ENCODE data around the gene ASTN2. TPM values are rescaled to one million over a fixed set of nuclear protein-coding genes. Genes with fewer than 3 reads are reported as not detected.

Gene ASTN2
- total RNA-seq, 4 donors from 2014 or later, result 0.94 to 5.6 (median 3.7) TPM

GRCh38 chr9:117153021-117153420, 261.8 kb downstream of the ASTN2 start:
- TF ChIP-seq POLR2A (IDR thresholded peaks at IDR 0.05), result no peak
- no peak for TF ChIP-seq CTCF (IDR thresholded peaks at IDR 0.05)
- no peak overlapping the region for H3K27ac ChIP-seq
- no peaks in the 10 kb centered on the region for H3K36me3 ChIP-seq
- WGBS, 2 donors, result 77 to 80% methylated on average over 1 of the region's 1 CpG
- no peak overlapping the region for H3K4me3 ChIP-seq (replicated peaks in 1 of 3)
- H3K4me1 ChIP-seq, result no peaks in the 10 kb centered on the region
- H3K9me3 ChIP-seq, result no peaks in the 10 kb centered on the region
- no peak for DNase-seq
- no peaks in the 10 kb centered on the region for H3K27me3 ChIP-seq
- intact Hi-C loops (cut with DNase I), result no loop called here

GRCh38 chr9:117151716-117152115, 263.1 kb downstream of the ASTN2 start:
- WGBS, 2 donors, result 83 to 90% methylated on average over 2 of the region's 2 CpGs
- no peak overlapping the region for H3K4me3 ChIP-seq (replicated peaks in 1 of 3)
- no peaks in the 10 kb centered on the region for H3K9me3 ChIP-seq
- no peak for DNase-seq
- H3K27me3 ChIP-seq, result no peaks in the 10 kb centered on the region
- intact Hi-C loops (cut with DNase I), result no loop called here
- H3K36me3 ChIP-seq, result no peaks in the 10 kb centered on the region
- TF ChIP-seq CTCF (IDR thresholded peaks at IDR 0.05), result no peak
- no peak for TF ChIP-seq POLR2A (IDR thresholded peaks at IDR 0.05)
- H3K4me1 ChIP-seq, result no peaks in the 10 kb centered on the region
- H3K27ac ChIP-seq, result no peak overlapping the region

- H3K27me3 ChIP-seq, result no peaks in the 10 kb centered on the region
- H3K9me3 ChIP-seq, result no peaks in the 10 kb centered on the region
- TF ChIP-seq CTCF (IDR thresholded peaks at IDR 0.05) (no peak), POLR2A (IDR thresholded peaks at IDR 0.05) (no peak)
- 86 to 91% methylated on average over 4 of the region's 4 CpGs for WGBS, 2 donors
- H3K4me3 ChIP-seq (replicated peaks in 1 of 3), result no peak overlapping the region
- no peak for DNase-seq
- no peak overlapping the region for H3K27ac ChIP-seq
- no peaks in the 10 kb centered on the region for H3K4me1 ChIP-seq
- intact Hi-C loops (cut with DNase I), result no loop called here
- no peaks in the 10 kb centered on the region for H3K36me3 ChIP-seq
These were observed 264.9 kb downstream of the ASTN2 start for GRCh38 chr9:117149996-117150395.

- intact Hi-C loops (cut with DNase I), result no loop called here
- no peaks in the 10 kb centered on the region for H3K4me1 ChIP-seq
- TF ChIP-seq CTCF (IDR thresholded peaks at IDR 0.05) (no peak), POLR2A (IDR thresholded peaks at IDR 0.05) (no peak)
- DNase-seq, result no peak
- H3K4me3 ChIP-seq (replicated peaks in 1 of 3), result no peak overlapping the region
- 83% methylated on average over 7 of the region's 7 CpGs for WGBS, 2 donors
- no peaks in the 10 kb centered on the region for H3K9me3 ChIP-seq
- H3K27me3 ChIP-seq, result no peaks in the 10 kb centered on the region
- no peaks in the 10 kb centered on the region for H3K36me3 ChIP-seq
- H3K27ac ChIP-seq, result no peak overlapping the region
These were observed 268.9 kb downstream of the ASTN2 start for GRCh38 chr9:117145811-117146490.

GRCh38 chr9:117145081-117145480, 269.8 kb downstream of the ASTN2 start:
- intact Hi-C loops (cut with DNase I), result no loop called here
- Histone ChIP-seq H3K9me3 (no peaks in the 10 kb centered on the region), H3K36me3 (no peaks in the 10 kb centered on the region), H3K4me3 (replicated peaks in 1 of 3) (no peak overlapping the region), H3K27ac (no peak overlapping the region), H3K4me1 (no peaks in the 10 kb centered on the region), H3K27me3 (no peaks in the 10 kb centered on the region)
- DNase-seq, result no peak
- TF ChIP-seq CTCF (IDR thresholded peaks at IDR 0.05) (no peak), POLR2A (IDR thresholded peaks at IDR 0.05) (no peak)
- WGBS, 2 donors, result 79 to 90% methylated on average over 4 of the region's 4 CpGs

Measured in thyroid gland (tissue), 4 donors.